Gastrocnemius medialis (tissue), 4 donors: ENCODE measurements around the gene STS.

Experiments
- POLR2A ChIP-seq, 2 donors: fragments of 450-650 bp; IDR thresholded peaks; one replicate each; pipeline ENCODE4 v1.6.1; 2017; ENCODE audit warnings: antibody characterized with exemption in 2 of 2, mild to moderate bottlenecking in 2 of 2, moderate library complexity in 2 of 2
- TF ChIP-seq, protein P1 (sequence below), 5 experiments: fragments of 450-650 bp in 3 of 5; fragments of 200-600 bp in 2 of 5; sonication (generic) in 2 of 5; IDR thresholded peaks in 4 of 5; conservative IDR thresholded peaks in 1 of 5; 1 replicate in 4 of 5; 2 replicates in 1 of 5; pipeline ENCODE4 v1.5.1; 2016 to 2019; ENCODE audit warnings: antibody characterized with exemption in 5 of 5, mild to moderate bottlenecking in 3 of 5, moderate library complexity in 3 of 5

DNA sequence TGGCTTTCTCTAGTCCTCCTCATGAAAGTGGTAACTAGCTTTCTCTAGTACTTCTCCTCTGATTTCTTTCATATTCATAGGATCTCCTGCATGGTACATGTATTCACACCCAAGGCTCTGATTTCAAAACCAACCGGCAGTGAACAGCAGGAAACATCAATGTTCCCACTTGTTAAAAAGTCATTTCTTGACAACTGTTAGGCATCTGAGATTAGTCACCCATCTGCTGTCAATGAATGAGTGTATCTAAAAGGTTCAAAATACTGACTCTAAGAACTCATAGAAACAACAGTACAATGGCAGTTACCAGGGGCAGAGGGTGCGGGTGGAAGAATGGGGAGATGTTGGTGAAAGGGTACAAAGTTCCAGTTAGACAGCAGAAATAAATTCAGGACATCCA, 31.9 kb downstream of the STS start:
- TF ChIP-seq, protein P1, sequence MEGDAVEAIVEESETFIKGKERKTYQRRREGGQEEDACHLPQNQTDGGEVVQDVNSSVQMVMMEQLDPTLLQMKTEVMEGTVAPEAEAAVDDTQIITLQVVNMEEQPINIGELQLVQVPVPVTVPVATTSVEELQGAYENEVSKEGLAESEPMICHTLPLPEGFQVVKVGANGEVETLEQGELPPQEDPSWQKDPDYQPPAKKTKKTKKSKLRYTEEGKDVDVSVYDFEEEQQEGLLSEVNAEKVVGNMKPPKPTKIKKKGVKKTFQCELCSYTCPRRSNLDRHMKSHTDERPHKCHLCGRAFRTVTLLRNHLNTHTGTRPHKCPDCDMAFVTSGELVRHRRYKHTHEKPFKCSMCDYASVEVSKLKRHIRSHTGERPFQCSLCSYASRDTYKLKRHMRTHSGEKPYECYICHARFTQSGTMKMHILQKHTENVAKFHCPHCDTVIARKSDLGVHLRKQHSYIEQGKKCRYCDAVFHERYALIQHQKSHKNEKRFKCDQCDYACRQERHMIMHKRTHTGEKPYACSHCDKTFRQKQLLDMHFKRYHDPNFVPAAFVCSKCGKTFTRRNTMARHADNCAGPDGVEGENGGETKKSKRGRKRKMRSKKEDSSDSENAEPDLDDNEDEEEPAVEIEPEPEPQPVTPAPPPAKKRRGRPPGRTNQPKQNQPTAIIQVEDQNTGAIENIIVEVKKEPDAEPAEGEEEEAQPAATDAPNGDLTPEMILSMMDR (IDR thresholded peaks at IDR 0.05 in 4 of 5, conservative IDR thresholded peaks at IDR 0.05 in 1 of 5) = no peak
- TF ChIP-seq POLR2A (IDR thresholded peaks at IDR 0.05) = no peak
